H9 (cell line): ENCODE results near the gene HOXC12. TPM values are rescaled to one million over a fixed set of nuclear protein-coding genes. Genes with fewer than 3 reads are reported as not detected.
A peak's percentile ranks its signal among the peaks of the same experiment; 100 is the strongest.

ENCODE experiments used
- DNase-seq: peaks from one replicate; pipeline ENCODE4 v3.0.0-alpha.2; 2017
- H2AFZ ChIP-seq: one replicate; pipeline ENCODE4 v1.6.1; 2013; ENCODE audit warnings: mild to moderate bottlenecking, low read length, control low read depth, moderate library complexity
- H2AK5ac ChIP-seq: 2 replicates; pipeline ENCODE4 v1.6.1; 2013; ENCODE audit warnings: low read length, control low read depth, mixed read lengths; ENCODE audit not compliant: insufficient read length
- H2BK120ac ChIP-seq: one replicate; pipeline ENCODE4 v1.6.1; 2013; ENCODE audit warnings: low read depth, mild to moderate bottlenecking, low read length, control low read depth, inconsistent platforms; ENCODE audit not compliant: poor library complexity, severe bottlenecking
- H2BK12ac ChIP-seq: 2 replicates; pipeline ENCODE4 v1.6.1; 2013; ENCODE audit warnings: low read length, control low read depth, mixed read lengths, low read depth; ENCODE audit not compliant: insufficient read length
- H2BK15ac ChIP-seq: 2 replicates; pipeline ENCODE4 v1.6.1; 2013; ENCODE audit warnings: low read depth, low read length, control low read depth
- H2BK20ac ChIP-seq: one replicate; pipeline ENCODE4 v1.6.1; 2013; ENCODE audit warnings: low read depth, mild to moderate bottlenecking, low read length, control low read depth, inconsistent platforms; ENCODE audit not compliant: poor library complexity, severe bottlenecking
- H2BK5ac ChIP-seq: 2 replicates; pipeline ENCODE4 v1.6.1; 2013; ENCODE audit warnings: low read length, control low read depth, mixed read lengths; ENCODE audit not compliant: insufficient read length
- H3K14ac ChIP-seq: 2 replicates; pipeline ENCODE4 v1.6.1; 2013; ENCODE audit warnings: low read length, control low read depth; ENCODE audit not compliant: insufficient read depth
- H3K18ac ChIP-seq: 2 replicates; pipeline ENCODE4 v1.6.1; 2013; ENCODE audit warnings: low read depth, mild to moderate bottlenecking, mixed read lengths, low read length, control low read depth; ENCODE audit not compliant: insufficient read length
- H3K23ac ChIP-seq: 2 replicates; pipeline ENCODE4 v1.6.1; 2013; ENCODE audit warnings: low read length, control low read depth, mixed read lengths, low read depth; ENCODE audit not compliant: insufficient read length
- H3K23me2 ChIP-seq: 2 replicates; pipeline ENCODE4 v1.6.1; 2013; ENCODE audit warnings: low read depth, mild to moderate bottlenecking, mixed read lengths, low read length, control low read depth; ENCODE audit not compliant: insufficient read length, poor library complexity, severe bottlenecking
- H3K27ac ChIP-seq: 2 replicates; pipeline ENCODE4 v1.5.1; 2013; ENCODE audit warnings: low read length, control low read depth, mixed read lengths, low read depth; ENCODE audit not compliant: insufficient read length
- H3K27me3 ChIP-seq: 2 replicates; pipeline ENCODE4 v1.6.1; 2013; ENCODE audit warnings: low read length, control low read depth, inconsistent platforms; ENCODE audit not compliant: insufficient read depth
- H3K4ac ChIP-seq: 2 replicates; pipeline ENCODE4 v1.6.1; 2013; ENCODE audit warnings: low read depth, mild to moderate bottlenecking, control low read depth, inconsistent platforms, low read length, moderate library complexity
- H3K4me1 ChIP-seq: 2 replicates; pipeline ENCODE4 v1.6.1; 2013; ENCODE audit warnings: low read length, control low read depth, inconsistent platforms; ENCODE audit not compliant: insufficient read depth
- H3K4me2 ChIP-seq: 2 replicates; pipeline ENCODE4 v1.6.1; 2013; ENCODE audit warnings: low read length, control low read depth, mixed read lengths; ENCODE audit not compliant: insufficient read length, insufficient read depth
- H3K56ac ChIP-seq: 2 replicates; pipeline ENCODE4 v1.6.1; 2013; ENCODE audit warnings: low read depth, mild to moderate bottlenecking, mixed read lengths, low read length, control low read depth; ENCODE audit not compliant: insufficient read length
- H3K79me1 ChIP-seq: 2 replicates; pipeline ENCODE4 v1.6.1; 2013; ENCODE audit warnings: low read depth, mild to moderate bottlenecking, moderate library complexity, low read length, control low read depth, inconsistent platforms; ENCODE audit not compliant: insufficient read depth, poor library complexity, severe bottlenecking
- H3K79me2 ChIP-seq: 2 replicates; pipeline ENCODE4 v1.6.1; 2013; ENCODE audit warnings: low read length, control low read depth, inconsistent platforms; ENCODE audit not compliant: insufficient read depth
- H3K9ac ChIP-seq: 2 replicates; pipeline ENCODE4 v1.6.1; 2013; ENCODE audit warnings: low read length, control low read depth, mixed read lengths; ENCODE audit not compliant: insufficient read length; ENCODE audit errors: extremely low read depth
- H3K9me3 ChIP-seq: one replicate; pipeline ENCODE4 v1.6.1; 2013; ENCODE audit warnings: low read depth, low read length, inconsistent platforms; ENCODE audit not compliant: control insufficient read depth
- H3T11ph ChIP-seq: one replicate; pipeline ENCODE4 v1.6.1; 2013; ENCODE audit warnings: mild to moderate bottlenecking, low read length, control low read depth, inconsistent platforms
- H4K20me1 ChIP-seq: one replicate; pipeline ENCODE4 v1.6.1; 2013; ENCODE audit not compliant: control insufficient read depth, insufficient read length, insufficient read depth
- H4K5ac ChIP-seq: 2 replicates; pipeline ENCODE4 v1.6.1; 2013; ENCODE audit warnings: low read depth, mild to moderate bottlenecking, mixed read lengths, low read length, control low read depth; ENCODE audit not compliant: insufficient read length
- H4K8ac ChIP-seq: replicated peaks from 2 replicates; pipeline ENCODE4 v1.6.1; 2013; ENCODE audit warnings: low read length, control low read depth, mixed read lengths, low read depth; ENCODE audit not compliant: insufficient read length
- H4K91ac ChIP-seq: 2 replicates; pipeline ENCODE4 v1.6.1; 2013; ENCODE audit warnings: low read depth, mild to moderate bottlenecking, moderate library complexity, mixed read lengths, low read length, control low read depth; ENCODE audit not compliant: insufficient read length
- H3K27ac Mint-ChIP-seq, 3 experiments: 2 replicates in 2 of 3; 3 replicates in 1 of 3; pipeline ENCODE4 v1.8.0; 2020 to 2021; ENCODE audit warnings: mixed read lengths in 3 of 3, mild to moderate bottlenecking in 1 of 3, moderate library complexity in 1 of 3
- H3K27me3 Mint-ChIP-seq: 2 replicates; pipeline ENCODE4 v1.8.0; 2021; ENCODE audit warnings: low read depth, mild to moderate bottlenecking, moderate library complexity, mixed read lengths
- H3K36me3 Mint-ChIP-seq, 3 experiments: 2 replicates in 2 of 3; 3 replicates in 1 of 3; pipeline ENCODE4 v1.8.0; 2020 to 2021; ENCODE audit warnings: low read depth in 3 of 3, mixed read lengths in 3 of 3; ENCODE audit not compliant: insufficient read depth in 1 of 3
- H3K4me1 Mint-ChIP-seq, 2 experiments: 2 replicates each; pipeline ENCODE4 v1.8.0; 2020; ENCODE audit warnings: mixed read lengths in 2 of 2
- H3K4me3 Mint-ChIP-seq, 2 experiments: 2 replicates in 1 of 2; 3 replicates in 1 of 2; pipeline ENCODE4 v1.8.0; 2020 to 2021; ENCODE audit warnings: mild to moderate bottlenecking in 2 of 2, mixed read lengths in 2 of 2, moderate library complexity in 1 of 2
- H3K9me3 Mint-ChIP-seq, 2 experiments: 2 replicates in 1 of 2; 3 replicates in 1 of 2; pipeline ENCODE4 v1.8.0; 2020; ENCODE audit warnings: mild to moderate bottlenecking in 2 of 2, mixed read lengths in 2 of 2, moderate library complexity in 1 of 2
- CTCF ChIP-seq: fragments of 200-600 bp; sonication (generic); conservative IDR thresholded peaks from 3 replicates; pipeline ENCODE4 v1.8.0; 2021; ENCODE audit warnings: antibody characterized with exemption, mild to moderate bottlenecking
- WGBS: extraction: QIAGEN DNeasy Blood & Tissue Kit; methylation state at CpG from one replicate; pipeline ENCODE4 v1.1.7; 2013; ENCODE audit warnings: missing lambda C conversion rate, low lambda C conversion rate, mixed read lengths; ENCODE audit not compliant: insufficient read length; ENCODE audit errors: extremely low coverage; 5-methylcytosine and 5-hydroxymethylcytosine counted together
- total RNA-seq: library from RNA; stranded (reverse); gene quantifications from 2 replicates; pipeline ENCODE4 v1.2.1, GENCODE V29; 2021

HOXC12 gene
- total RNA-seq, 1 experiment from 2014 or later: not detected

GRCh38 chr12:53989227-53990113, 34.8 kb downstream of the HOXC12 start:
- Histone ChIP-seq H2AK5ac (no peak overlapping the region), H4K5ac (no peak overlapping the region), H3K23ac (no peak overlapping the region), H3K9ac (no peak overlapping the region), H2BK12ac (no peak overlapping the region), H2AFZ (no peak overlapping the region), H3T11ph (no peak overlapping the region), H3K27ac (no peak overlapping the region), H3K4me2 (no peak overlapping the region), H2BK15ac (no peak overlapping the region), H3K9me3 (no peaks in the 10 kb centered on the region), H4K20me1 (no peaks in the 10 kb centered on the region), H3K4ac (no peak overlapping the region), H3K4me1 (no peaks in the 10 kb centered on the region), H3K14ac (no peak overlapping the region), H2BK5ac (no peak overlapping the region), H3K79me2 (no peaks in the 10 kb centered on the region), H3K27me3 (peaks cover 96% of the 10 kb centered on the region), H2BK120ac (no peak overlapping the region), H3K79me1 (no peaks in the 10 kb centered on the region), H4K8ac (no peak overlapping the region), H3K23me2 (no peaks in the 10 kb centered on the region), H4K91ac (no peak overlapping the region), H2BK20ac (no peak overlapping the region), H3K56ac (no peak overlapping the region), H3K18ac (no peak overlapping the region)
- peaks cover 100% of the 10 kb centered on the region for H3K27me3 Mint-ChIP-seq
- no peak for DNase-seq
- peak; percentile 58 for TF ChIP-seq CTCF
- H3K27ac Mint-ChIP-seq: no peak overlapping the region
- H3K4me1 Mint-ChIP-seq: peaks cover 3 to 16% of the 10 kb centered on the region in 2 experiments; a peak in 2 of 4 replicates
- no CpG with 5 or more reads among the region's 28 CpGs for WGBS
- H3K9me3 Mint-ChIP-seq: peaks cover 3 to 8% of the 10 kb centered on the region in 2 experiments; a peak in 4 of 5 replicates
- no peak overlapping the region for H3K4me3 Mint-ChIP-seq
- no peaks in the 10 kb centered on the region; a peak in 2 of 7 replicates for H3K36me3 Mint-ChIP-seq
